ENCODE measurements around the gene TMEM223. TPM values are rescaled to one million over a fixed set of nuclear protein-coding genes. Genes with fewer than 3 reads are reported as not detected.
"Not testable (repeated sequence)": the region's sequence is repeated elsewhere in the genome, so short reads cannot be mapped to it uniquely, and the experiment has no call there.

The TMEM223 gene
- total and polyA plus RNA-seq, 12 donors: 12.6 to 49.1 (median 29.4) TPM

DNA sequence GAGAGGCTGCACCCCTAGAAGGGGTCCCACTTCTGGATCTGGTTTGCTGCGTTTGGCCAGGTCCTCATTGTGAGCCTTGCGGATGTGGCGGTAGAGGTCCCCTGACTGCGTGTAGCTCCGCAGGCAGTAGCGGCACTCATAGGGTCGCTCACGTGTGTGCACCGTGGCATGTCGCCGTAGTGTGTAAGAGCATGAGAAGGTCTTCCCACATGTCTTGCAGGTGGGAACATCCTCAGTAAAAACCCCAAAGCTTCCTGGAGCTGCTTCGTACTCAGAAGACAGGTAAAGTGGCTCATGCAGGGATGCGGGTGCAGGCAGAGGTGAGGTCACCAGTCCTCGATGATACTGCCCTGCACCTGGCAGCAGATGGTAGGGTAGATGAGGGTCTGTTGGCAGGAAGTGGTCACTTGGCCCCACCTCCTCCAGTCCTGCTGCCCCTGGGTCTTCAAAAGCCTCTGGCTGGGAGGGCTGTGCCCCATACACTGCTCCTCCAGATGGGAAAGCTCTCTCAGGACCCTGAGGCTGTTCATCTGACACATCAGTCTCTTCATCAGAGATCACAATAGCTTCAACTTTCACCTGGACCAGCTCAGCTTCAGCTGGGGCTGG, 39.5 kb downstream of the TMEM223 start:
- Histone ChIP-seq H3K4me1 (replicated peaks in 1 of 2) (peaks cover 5 to 16% of the 10 kb centered on the region in 2 donors), H3K27ac (no peak overlapping the region), H3K36me3 (replicated peaks in 1 of 2) (peaks cover 0 to 13% of the 10 kb centered on the region in 2 donors), H3K9me3 (replicated peaks in 1 of 3) (no peaks in the 10 kb centered on the region), H3K4me3 (no peak overlapping the region), H3K27me3 (no peaks in the 10 kb centered on the region)
- intact Hi-C loops (cut with DNase I): no loop called here
- WGBS, 4 donors: 90 to 97% (median 96%) methylated on average over 12 to 14 of the region's 14 CpGs
- TF ChIP-seq POLR2A (IDR thresholded peaks at IDR 0.05) (no peak), CTCF (IDR thresholded peaks at IDR 0.05) (no peak)
- DNase-seq: no peak

GRCh38 chr11:62749931-62750330, 41.9 kb downstream of the TMEM223 start:
- DNase-seq: not testable (repeated sequence)

DNA sequence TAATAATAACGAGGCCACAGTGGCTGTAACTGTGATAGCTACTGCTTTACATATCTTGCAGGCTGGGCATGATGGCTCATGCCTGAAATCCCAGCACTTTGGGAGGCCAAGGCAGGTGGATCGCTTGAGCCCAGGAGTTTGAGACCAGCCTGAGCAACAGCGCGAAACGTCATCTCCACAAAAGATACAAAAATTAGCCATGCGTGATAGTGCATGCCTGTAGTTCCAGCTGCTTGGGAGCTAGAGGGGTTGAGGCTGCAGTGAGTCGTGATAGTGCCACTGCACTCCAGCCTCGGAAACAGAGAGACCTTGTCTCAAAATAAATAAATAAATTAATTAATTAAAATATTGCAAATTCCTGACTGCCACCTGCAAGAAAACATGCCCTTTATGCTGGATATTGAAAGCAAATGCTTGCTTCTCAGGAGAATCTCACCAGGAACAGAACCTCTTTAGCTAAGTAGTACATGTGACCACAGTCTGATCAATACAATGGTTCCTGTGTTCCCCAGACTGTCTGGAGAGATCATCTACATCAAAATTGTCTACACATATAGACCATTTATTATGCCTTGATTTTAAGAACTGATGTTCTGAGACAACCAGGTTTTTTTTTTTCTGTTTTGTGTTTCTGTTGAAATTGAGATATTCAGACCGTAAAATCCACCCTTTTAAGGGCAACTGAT, 44.2 kb downstream of the TMEM223 start:
- WGBS, 4 donors: 80 to 88% (median 83%) methylated on average over 8 to 9 of the region's 9 CpGs
- Histone ChIP-seq H3K9me3 (replicated peaks in 1 of 3) (no peaks in the 10 kb centered on the region), H3K36me3 (replicated peaks in 1 of 2) (peaks cover 0 to 13% of the 10 kb centered on the region in 2 donors), H3K27me3 (no peaks in the 10 kb centered on the region), H3K27ac (no peak overlapping the region), H3K4me1 (replicated peaks in 1 of 2) (peaks cover 0 to 4% of the 10 kb centered on the region in 2 donors), H3K4me3 (no peak overlapping the region)
- no peak for TF ChIP-seq POLR2A (IDR thresholded peaks at IDR 0.05)
- TF ChIP-seq CTCF (IDR thresholded peaks at IDR 0.05): no peak
- no peak for DNase-seq
- intact Hi-C loops (cut with DNase I): no loop called here

More at GRCh38 chr11:62749931-62750330, 41.9 kb downstream of the TMEM223 start:
- Histone ChIP-seq H3K36me3 (replicated peaks in 1 of 2) (peaks cover 0 to 13% of the 10 kb centered on the region in 2 donors), H3K4me1 (replicated peaks in 1 of 2) (peaks cover 5 to 16% of the 10 kb centered on the region in 2 donors)
- intact Hi-C loops (cut with DNase I); H3K4me3 ChIP-seq; H3K9me3 ChIP-seq (replicated peaks in 1 of 3); H3K27me3 ChIP-seq; H3K27ac ChIP-seq: not testable (repeated sequence)
- WGBS, 4 donors: 90 to 96% (median 94%) methylated on average over 3 to 5 of the region's 5 CpGs

Small RNAs within 50 kb of the gene (microRNA-seq; reads per million reads assigned to microRNA genes)
- gene MIR6514: 1.8 to 3.1 (median 2.3) reads per million in 3 donors
- gene MIR6748: 0.38 to 0.57 (median 0.45) reads per million in 3 donors

Small RNAs within 50 kb of the gene (small RNA-seq; reads per million reads assigned to genes)
- gene MIR6514 (0 to 0.17 reads per million in 2 donors), gene RNU6-118P (0 reads per million in 2 donors)

Other genes with a start within 250 kb of the TMEM223 start
Only the 30 nearest of the 31 such genes appear.
- 1,000 to 10,000 TPM in 7 of 9 donors, 100 to 1,000 TPM in 2; 943 to 1,585 (median 1,192) TPM for gene EEF1G, start 218.1 kb downstream of the TMEM223 start, total RNA-seq
- gene EEF1G, start 218.1 kb downstream of the TMEM223 start, polyA plus RNA-seq: 1,000 to 10,000 TPM in 1 of 3 donors, 100 to 1,000 TPM in 2; 646 to 1,257 (median 934) TPM
- gene TUT1, start 200.5 kb downstream of the TMEM223 start, total RNA-seq: 10 to 100 TPM in 7 of 9 donors, 1 to 10 TPM in 2; 7.0 to 32.4 (median 14.9) TPM
- 10 to 100 TPM in 2 of 3 donors, 1 to 10 TPM in 1; 9.4 to 67.6 (median 34.0) TPM for gene TUT1, start 200.5 kb downstream of the TMEM223 start, polyA plus RNA-seq
- 10 to 100 TPM; 63.9 to 97.3 (median 73.6) TPM for gene MTA2, start 190.1 kb downstream of the TMEM223 start, total RNA-seq
- 10 to 100 TPM; 66.5 to 82.4 (median 73.5) TPM for gene MTA2, start 190.1 kb downstream of the TMEM223 start, polyA plus RNA-seq
- gene EML3, start 179.2 kb downstream of the TMEM223 start, total RNA-seq: 10 to 100 TPM; 13.0 to 97.9 (median 35.4) TPM
- gene EML3, start 179.2 kb downstream of the TMEM223 start, polyA plus RNA-seq: 100 to 1,000 TPM in 2 of 3 donors, 1 to 10 TPM in 1; 9.7 to 198 (median 139) TPM
- 10 to 100 TPM in 3 of 9 donors, 1 to 10 TPM in 6; 1.6 to 22.3 (median 4.9) TPM for gene ROM1, start 178.7 kb downstream of the TMEM223 start, total RNA-seq
- 10 to 100 TPM in 2 of 3 donors, 1 to 10 TPM in 1; 5.1 to 11.3 (median 11.1) TPM for gene ROM1, start 178.7 kb downstream of the TMEM223 start, polyA plus RNA-seq
- 10 to 100 TPM; 25.3 to 56.6 (median 34.5) TPM for gene B3GAT3, start 170.0 kb downstream of the TMEM223 start, total RNA-seq
- 10 to 100 TPM in 2 of 3 donors, 1 to 10 TPM in 1; 5.9 to 83.3 (median 60.6) TPM for gene B3GAT3, start 170.0 kb downstream of the TMEM223 start, polyA plus RNA-seq
- 100 to 1,000 TPM; 105 to 304 (median 182) TPM for gene GANAB, start 145.4 kb downstream of the TMEM223 start, total RNA-seq
- gene GANAB, start 145.4 kb downstream of the TMEM223 start, polyA plus RNA-seq: 100 to 1,000 TPM in 1 of 3 donors, 10 to 100 TPM in 2; 90.9 to 177 (median 94.0) TPM
- 10 to 100 TPM in 8 of 9 donors, 1 to 10 TPM in 1; 9.6 to 32.3 (median 25.0) TPM for gene INTS5, start 138.7 kb downstream of the TMEM223 start, total RNA-seq
- 1 to 10 TPM; 4.4 to 7.5 (median 4.6) TPM for gene INTS5, start 138.7 kb downstream of the TMEM223 start, polyA plus RNA-seq
- 10 to 100 TPM; 42.8 to 87.3 (median 49.8) TPM for gene C11orf98, start 126.8 kb downstream of the TMEM223 start, total RNA-seq
- 100 to 1,000 TPM in 2 of 3 donors, 10 to 100 TPM in 1; 95.8 to 142 (median 104) TPM for gene C11orf98, start 126.8 kb downstream of the TMEM223 start, polyA plus RNA-seq
- 10 to 100 TPM in 3 of 9 donors, 1 to 10 TPM in 5, not detected in 1; 2.8 to 15.6 (median 8.3) TPM for gene CSKMT, start 126.7 kb downstream of the TMEM223 start, total RNA-seq
- gene CSKMT, start 126.7 kb downstream of the TMEM223 start, polyA plus RNA-seq: 10 to 100 TPM in 2 of 3 donors, 1 to 10 TPM in 1; 1.9 to 37.2 (median 20.6) TPM
- gene UQCC3, start 120.3 kb downstream of the TMEM223 start, total RNA-seq: 10 to 100 TPM; 10.2 to 21.3 (median 15.2) TPM
- gene UQCC3, start 120.3 kb downstream of the TMEM223 start, polyA plus RNA-seq: 10 to 100 TPM in 2 of 3 donors, 1 to 10 TPM in 1; 2.2 to 25.7 (median 25.7) TPM
- 10 to 100 TPM in 3 of 9 donors, 1 to 10 TPM in 6; 1.1 to 22.0 (median 8.4) TPM for gene LBHD1, start 119.7 kb downstream of the TMEM223 start, total RNA-seq
- 10 to 100 TPM; 16.5 to 30.4 (median 17.5) TPM for gene LBHD1, start 119.7 kb downstream of the TMEM223 start, polyA plus RNA-seq
- 100 to 1,000 TPM in 6 of 9 donors, 10 to 100 TPM in 3; 81.3 to 308 (median 139) TPM for gene UBXN1, start 112.9 kb downstream of the TMEM223 start, total RNA-seq
- gene UBXN1, start 112.9 kb downstream of the TMEM223 start, polyA plus RNA-seq: 100 to 1,000 TPM; 114 to 225 (median 177) TPM
- gene LRRN4CL, start 102.5 kb downstream of the TMEM223 start, total RNA-seq: 10 to 100 TPM in 6 of 9 donors, 1 to 10 TPM in 3; 3.1 to 29.9 (median 13.6) TPM
- gene LRRN4CL, start 102.5 kb downstream of the TMEM223 start, polyA plus RNA-seq: 1 to 10 TPM; 5.7 to 9.3 (median 6.4) TPM
- 100 to 1,000 TPM in 6 of 9 donors, 10 to 100 TPM in 3; 77.6 to 185 (median 108) TPM for gene BSCL2, start 84.6 kb downstream of the TMEM223 start, total RNA-seq
- gene BSCL2, start 84.6 kb downstream of the TMEM223 start, polyA plus RNA-seq: 100 to 1,000 TPM; 134 to 653 (median 440) TPM
- 1 to 10 TPM in 3 of 9 donors, under 1 TPM in 4, not detected in 2; 0.39 to 3.2 (median 0.96) TPM for gene GNG3, start 84.3 kb downstream of the TMEM223 start, total RNA-seq
- gene GNG3, start 84.3 kb downstream of the TMEM223 start, polyA plus RNA-seq: 10 to 100 TPM in 1 of 3 donors, 1 to 10 TPM in 2; 4.1 to 15.7 (median 6.4) TPM
- 10 to 100 TPM in 8 of 9 donors, 1 to 10 TPM in 1; 9.6 to 34.5 (median 17.6) TPM for gene HNRNPUL2, start 64.5 kb downstream of the TMEM223 start, total RNA-seq
- 10 to 100 TPM; 23.8 to 40.2 (median 38.1) TPM for gene HNRNPUL2, start 64.5 kb downstream of the TMEM223 start, polyA plus RNA-seq
- 10 to 100 TPM; 10.7 to 45.0 (median 27.0) TPM for gene TTC9C, start 63.5 kb downstream of the TMEM223 start, total RNA-seq
- gene TTC9C, start 63.5 kb downstream of the TMEM223 start, polyA plus RNA-seq: 10 to 100 TPM; 36.7 to 93.9 (median 46.3) TPM
- gene ZBTB3, start 37.8 kb downstream of the TMEM223 start, total RNA-seq: 10 to 100 TPM in 6 of 9 donors, 1 to 10 TPM in 3; 6.9 to 19.5 (median 13.6) TPM
- 1 to 10 TPM; 3.0 to 5.6 (median 3.3) TPM for gene ZBTB3, start 37.8 kb downstream of the TMEM223 start, polyA plus RNA-seq
- 100 to 1,000 TPM in 1 of 9 donors, 10 to 100 TPM in 8; 58.2 to 195 (median 79.8) TPM for gene POLR2G, start 30.4 kb downstream of the TMEM223 start, total RNA-seq
- gene POLR2G, start 30.4 kb downstream of the TMEM223 start, polyA plus RNA-seq: 100 to 1,000 TPM in 2 of 3 donors, 10 to 100 TPM in 1; 67.6 to 109 (median 108) TPM
- 10 to 100 TPM; 18.3 to 42.3 (median 25.9) TPM for gene TAF6L, start 20.6 kb downstream of the TMEM223 start, total RNA-seq
- 10 to 100 TPM; 10.8 to 98.1 (median 41.2) TPM for gene TAF6L, start 20.6 kb downstream of the TMEM223 start, polyA plus RNA-seq
- 100 to 1,000 TPM in 3 of 9 donors, 10 to 100 TPM in 6; 55.4 to 217 (median 72.6) TPM for gene TMEM179B, start 4.6 kb downstream of the TMEM223 start, total RNA-seq
- gene TMEM179B, start 4.6 kb downstream of the TMEM223 start, polyA plus RNA-seq: 10 to 100 TPM; 37.2 to 97.7 (median 66.6) TPM
- 100 to 1,000 TPM in 1 of 9 donors, 10 to 100 TPM in 8; 32.8 to 134 (median 58.8) TPM for gene NXF1, start 13.4 kb upstream of the TMEM223 start, total RNA-seq
- 100 to 1,000 TPM in 2 of 3 donors, 10 to 100 TPM in 1; 87.0 to 274 (median 231) TPM for gene NXF1, start 13.4 kb upstream of the TMEM223 start, polyA plus RNA-seq
- gene STX5, start 40.0 kb upstream of the TMEM223 start, total RNA-seq: 10 to 100 TPM; 22.2 to 59.9 (median 37.3) TPM
- gene STX5, start 40.0 kb upstream of the TMEM223 start, polyA plus RNA-seq: 10 to 100 TPM; 19.7 to 52.4 (median 22.4) TPM
- not detected for gene TEX54, start 40.8 kb upstream of the TMEM223 start, total RNA-seq
- 1 to 10 TPM in 1 of 3 donors, under 1 TPM in 1, not detected in 1; 0.27 to 1.4 TPM for gene TEX54, start 40.8 kb upstream of the TMEM223 start, polyA plus RNA-seq
- gene WDR74, start 47.6 kb upstream of the TMEM223 start, total RNA-seq: 10 to 100 TPM; 21.7 to 58.0 (median 37.9) TPM
- gene WDR74, start 47.6 kb upstream of the TMEM223 start, polyA plus RNA-seq: 100 to 1,000 TPM in 2 of 3 donors, 10 to 100 TPM in 1; 35.4 to 119 (median 102) TPM
- gene SLC3A2, start 88.9 kb upstream of the TMEM223 start, total RNA-seq: 100 to 1,000 TPM; 103 to 398 (median 170) TPM
- gene SLC3A2, start 88.9 kb upstream of the TMEM223 start, polyA plus RNA-seq: 100 to 1,000 TPM; 123 to 221 (median 155) TPM
- gene CHRM1, start 129.4 kb upstream of the TMEM223 start, total RNA-seq: 1 to 10 TPM in 2 of 9 donors, under 1 TPM in 2, not detected in 5; 0.22 to 3.0 (median 1.8) TPM
- 1 to 10 TPM; 1.4 to 3.8 (median 1.8) TPM for gene CHRM1, start 129.4 kb upstream of the TMEM223 start, polyA plus RNA-seq
- gene SLC22A6, start 193.0 kb upstream of the TMEM223 start, total RNA-seq: not detected
- gene SLC22A6, start 193.0 kb upstream of the TMEM223 start, polyA plus RNA-seq: not detected
- not detected for gene SLC22A8, start 223.8 kb upstream of the TMEM223 start, total RNA-seq
- gene SLC22A8, start 223.8 kb upstream of the TMEM223 start, polyA plus RNA-seq: not detected

Data from adrenal gland (tissue), 12 donors.